Upper lobe of left lung (tissue), 4 donors: Measurements from ENCODE around the gene DIAPH2.
"Not testable (repeated sequence)": the region's sequence is repeated elsewhere in the genome, so short reads cannot be mapped to it uniquely, and the experiment has no call there.

Experiments used
- EP300 ChIP-seq, 4 donors: sonication (generic); formaldehyde crosslinking; IDR thresholded peaks; one replicate each; pipeline ENCODE4 v1.5.1; 2017; ENCODE audit warnings: antibody characterized with exemption in 4 of 4, control low read depth in 2 of 4
- POLR2A ChIP-seq, 4 donors: fragments of 450-650 bp; IDR thresholded peaks; one replicate each; pipeline ENCODE4 v1.5.1; 2016 to 2017; ENCODE audit warnings: antibody characterized with exemption in 4 of 4, mild to moderate bottlenecking in 2 of 4
- POLR2AphosphoS5 ChIP-seq, 2 donors: sonication (generic); formaldehyde crosslinking; IDR thresholded peaks; one replicate each; pipeline ENCODE4 v1.5.1; 2017; ENCODE audit warnings: antibody characterized with exemption in 2 of 2

DNA sequence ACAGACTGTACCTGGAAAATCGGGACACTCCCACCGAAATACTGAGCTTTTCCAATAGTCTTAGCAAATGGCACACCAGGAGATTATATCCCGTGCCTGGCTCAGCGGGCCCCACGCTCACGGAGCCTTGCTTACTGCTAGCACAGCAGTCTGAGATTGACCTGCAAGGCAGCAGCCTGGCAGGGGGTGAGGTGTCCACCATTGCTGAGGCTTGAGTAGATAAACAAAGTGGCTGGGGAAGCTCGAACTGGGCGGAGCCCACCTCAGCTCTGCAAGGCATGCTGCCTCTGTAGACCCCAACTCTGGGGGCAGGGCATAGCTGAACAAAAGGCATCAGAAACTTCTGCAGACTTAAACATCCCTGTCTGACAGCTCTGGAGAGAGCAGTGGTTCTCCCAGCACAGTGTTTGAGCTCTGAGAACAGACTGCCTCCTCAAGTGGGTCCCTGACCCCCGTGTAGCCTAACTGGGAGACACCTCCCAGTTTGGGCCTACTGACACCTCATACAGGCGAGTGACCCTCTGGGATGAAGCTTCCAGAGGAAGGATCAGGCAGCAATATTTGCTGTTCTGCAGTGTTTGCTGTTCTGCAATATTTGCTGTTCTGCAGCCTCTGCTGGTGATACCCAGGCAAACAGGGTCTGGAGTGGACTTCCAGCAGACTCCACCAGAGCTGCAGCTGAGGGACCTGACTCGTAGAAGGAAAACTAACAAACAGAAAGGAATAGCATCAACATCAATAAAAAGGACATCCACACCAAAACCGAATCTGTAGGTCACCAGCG, 725.2 kb downstream of the DIAPH2 start:
- TF ChIP-seq POLR2A, EP300, POLR2AphosphoS5 (IDR thresholded peaks at IDR 0.05): not testable (repeated sequence)
